MM.1S (cell line): ENCODE measurements around the gene BBS1.
"Not testable (repeated sequence)": the region's sequence is repeated elsewhere in the genome, so short reads cannot be mapped to it uniquely, and the experiment has no call there.

Experiments used
- DNase-seq: peaks from one replicate; pipeline ENCODE4 v3.0.0-alpha.2; 2015
- H2AFZ ChIP-seq: fragments of 300-600 bp; sonication (generic); 2 replicates; pipeline ENCODE4 v1.6.0; 2016; ENCODE audit warnings: antibody characterized with exemption, low read length
- H3F3A ChIP-seq: fragments of 300-600 bp; sonication (generic); 2 replicates; pipeline ENCODE4 v1.6.1; 2016; ENCODE audit warnings: mild to moderate bottlenecking, antibody characterized with exemption, low read length, moderate library complexity, mixed read lengths; ENCODE audit not compliant: insufficient read depth
- H3K27ac ChIP-seq: fragments of 300-600 bp; sonication (generic); 2 replicates; pipeline ENCODE4 v1.5.1; 2016; ENCODE audit warnings: mild to moderate bottlenecking, low read length
- H3K27me3 ChIP-seq: fragments of 300-600 bp; sonication (generic); replicated peaks from 2 replicates; pipeline ENCODE4 v1.6.0; 2016; ENCODE audit warnings: low read length; ENCODE audit not compliant: insufficient read depth
- H3K36me3 ChIP-seq: fragments of 300-600 bp; sonication (generic); replicated peaks from 2 replicates; pipeline ENCODE4 v1.6.1; 2016; ENCODE audit warnings: mild to moderate bottlenecking, low read length, mixed read lengths; ENCODE audit not compliant: insufficient read depth
- H3K4me1 ChIP-seq: fragments of 300-600 bp; sonication (generic); 2 replicates; pipeline ENCODE4 v1.6.1; 2016; ENCODE audit warnings: low read length, mixed read lengths
- H3K4me2 ChIP-seq: fragments of 300-600 bp; sonication (generic); 2 replicates; pipeline ENCODE4 v1.6.0; 2016; ENCODE audit warnings: low read depth, low read length
- H3K4me3 ChIP-seq: fragments of 300-600 bp; sonication (generic); 2 replicates; pipeline ENCODE4 v1.5.1; 2016; ENCODE audit warnings: low read length, mixed read lengths
- H3K79me2 ChIP-seq: fragments of 300-600 bp; sonication (generic); 2 replicates; pipeline ENCODE4 v1.6.1; 2016; ENCODE audit warnings: mixed run types, low read length, mixed read lengths
- H3K9ac ChIP-seq: fragments of 300-600 bp; sonication (generic); 2 replicates; pipeline ENCODE4 v1.6.1; 2016; ENCODE audit warnings: low read length, mixed read lengths
- H3K9me2 ChIP-seq: fragments of 300-600 bp; sonication (generic); replicated peaks from 2 replicates; pipeline ENCODE4 v1.6.1; 2016; ENCODE audit warnings: mild to moderate bottlenecking, low read length, mixed read lengths; ENCODE audit not compliant: insufficient read depth
- H3K9me3 ChIP-seq: fragments of 300-600 bp; sonication (generic); replicated peaks from 2 replicates; pipeline ENCODE4 v1.6.1; 2016; ENCODE audit warnings: mild to moderate bottlenecking, low read length, mixed read lengths; ENCODE audit not compliant: insufficient read depth
- H4K20me1 ChIP-seq: fragments of 300-600 bp; sonication (generic); 2 replicates; pipeline ENCODE4 v1.6.1; 2016; ENCODE audit warnings: mild to moderate bottlenecking, low read length, moderate library complexity, mixed read lengths; ENCODE audit not compliant: insufficient read depth
- EZH2 ChIP-seq: fragments of 300-600 bp; sonication (generic); optimal IDR thresholded peaks from 2 replicates; pipeline ENCODE3; 2017; ENCODE audit warnings: low read depth, mild to moderate bottlenecking, antibody characterized with exemption, low read length, mixed read lengths
- EZH2phosphoT487 ChIP-seq: fragments of 300-600 bp; sonication (generic); IDR thresholded peaks from 2 replicates; pipeline ENCODE4 v1.6.1; 2018; ENCODE audit warnings: antibody characterized with exemption, low read length
- TF ChIP-seq, protein P1 (sequence below): fragments of 300-600 bp; sonication (generic); IDR thresholded peaks from 2 replicates; pipeline ENCODE4 v1.5.1; 2016; ENCODE audit warnings: antibody characterized with exemption, low read length, mixed read lengths

Gene BBS1

DNA sequence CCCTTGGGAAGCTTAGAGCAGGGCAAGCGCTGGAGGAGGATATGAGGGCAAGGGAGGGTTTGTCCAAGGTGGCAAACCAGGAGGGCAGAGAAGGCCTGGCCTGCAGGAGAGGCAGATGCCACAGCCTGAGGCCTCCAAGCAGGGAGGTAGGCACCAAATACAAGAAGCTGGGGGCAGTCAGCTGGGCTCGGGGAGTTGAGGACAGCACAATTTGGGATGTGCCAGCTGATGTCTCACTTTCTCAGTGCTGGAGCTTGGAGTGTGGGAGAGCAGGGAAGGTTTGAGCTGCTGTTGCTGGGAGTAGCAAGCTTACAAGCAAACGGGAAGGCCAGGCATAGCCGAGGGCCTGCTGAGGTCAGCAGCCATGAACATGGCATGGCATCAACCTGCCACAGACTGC lies 31.5 kb downstream of the BBS1 start:
- TF ChIP-seq, protein P1, sequence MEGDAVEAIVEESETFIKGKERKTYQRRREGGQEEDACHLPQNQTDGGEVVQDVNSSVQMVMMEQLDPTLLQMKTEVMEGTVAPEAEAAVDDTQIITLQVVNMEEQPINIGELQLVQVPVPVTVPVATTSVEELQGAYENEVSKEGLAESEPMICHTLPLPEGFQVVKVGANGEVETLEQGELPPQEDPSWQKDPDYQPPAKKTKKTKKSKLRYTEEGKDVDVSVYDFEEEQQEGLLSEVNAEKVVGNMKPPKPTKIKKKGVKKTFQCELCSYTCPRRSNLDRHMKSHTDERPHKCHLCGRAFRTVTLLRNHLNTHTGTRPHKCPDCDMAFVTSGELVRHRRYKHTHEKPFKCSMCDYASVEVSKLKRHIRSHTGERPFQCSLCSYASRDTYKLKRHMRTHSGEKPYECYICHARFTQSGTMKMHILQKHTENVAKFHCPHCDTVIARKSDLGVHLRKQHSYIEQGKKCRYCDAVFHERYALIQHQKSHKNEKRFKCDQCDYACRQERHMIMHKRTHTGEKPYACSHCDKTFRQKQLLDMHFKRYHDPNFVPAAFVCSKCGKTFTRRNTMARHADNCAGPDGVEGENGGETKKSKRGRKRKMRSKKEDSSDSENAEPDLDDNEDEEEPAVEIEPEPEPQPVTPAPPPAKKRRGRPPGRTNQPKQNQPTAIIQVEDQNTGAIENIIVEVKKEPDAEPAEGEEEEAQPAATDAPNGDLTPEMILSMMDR = no peak
- TF ChIP-seq EZH2phosphoT487 (no peak), EZH2 (no peak)
- peaks cover 3% of the 10 kb centered on the region; the same call in 1 of the 2 replicates for H3F3A ChIP-seq
- peaks cover 7% of the 10 kb centered on the region; the same call in 1 of the 2 replicates for H3K4me1 ChIP-seq
- no peaks in the 10 kb centered on the region for H3K9me3 ChIP-seq
- no peak overlapping the region for H2AFZ ChIP-seq
- DNase-seq = no peak
- H3K27me3 ChIP-seq = peaks cover 6% of the 10 kb centered on the region; the same call in 1 of the 2 replicates
- no peaks in the 10 kb centered on the region for H3K36me3 ChIP-seq
- H3K9me2 ChIP-seq = no peaks in the 10 kb centered on the region
- no peak overlapping the region for H3K4me3 ChIP-seq
- no peaks in the 10 kb centered on the region for H4K20me1 ChIP-seq
- H3K79me2 ChIP-seq = peaks cover 5% of the 10 kb centered on the region; the same call in 1 of the 2 replicates
- no peak overlapping the region for H3K4me2 ChIP-seq
- H3K27ac ChIP-seq = no peak overlapping the region
- H3K9ac ChIP-seq = no peak overlapping the region

DNA sequence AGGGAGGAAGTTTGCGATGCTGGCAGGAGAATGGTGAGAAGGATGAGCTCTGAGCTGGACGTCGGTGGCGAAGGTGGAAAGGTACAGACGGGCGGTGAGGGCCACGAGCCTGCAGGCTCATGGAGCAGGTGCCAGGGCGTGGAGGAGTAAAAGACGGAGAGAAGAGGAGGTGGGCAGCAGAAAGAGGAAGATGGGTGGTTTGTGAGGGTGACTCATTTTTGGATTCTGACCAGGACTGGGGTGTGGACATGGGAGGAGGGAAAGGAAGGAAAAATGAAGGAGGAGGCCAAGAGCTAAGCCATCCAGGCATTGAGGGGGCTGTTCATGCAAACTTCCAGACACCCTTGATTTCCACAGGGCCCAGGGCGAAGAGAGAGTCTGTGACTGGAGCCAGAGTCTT lies 31.9 kb downstream of the BBS1 start:
- Histone ChIP-seq H3K9me3 (no peaks in the 10 kb centered on the region), H3K9me2 (no peaks in the 10 kb centered on the region), H3K27me3 (peaks cover 11% of the 10 kb centered on the region; the same call in 1 of the 2 replicates), H3K36me3 (no peaks in the 10 kb centered on the region), H3K4me2 (no peak overlapping the region), H3F3A (peaks cover 3% of the 10 kb centered on the region; the same call in 1 of the 2 replicates), H3K79me2 (peaks cover 5% of the 10 kb centered on the region; the same call in 1 of the 2 replicates), H3K27ac (no peak overlapping the region), H3K9ac (no peak overlapping the region), H3K4me3 (no peak overlapping the region), H4K20me1 (no peaks in the 10 kb centered on the region), H3K4me1 (peaks cover 7% of the 10 kb centered on the region; the same call in 1 of the 2 replicates), H2AFZ (no peak overlapping the region)
- TF ChIP-seq EZH2phosphoT487 (no peak), EZH2 (no peak)
- TF ChIP-seq, protein P1 = no peak
- no peak for DNase-seq

GRCh38 chr11:66543263-66544107 lies 33.0 kb downstream of the BBS1 start:
- no peak overlapping the region for H3K4me3 ChIP-seq
- TF ChIP-seq EZH2phosphoT487 (no peak), EZH2 (no peak)
- TF ChIP-seq, protein P1 = no peak
- H2AFZ ChIP-seq = no peak overlapping the region
- no peak overlapping the region for H3K4me2 ChIP-seq
- peaks cover 7% of the 10 kb centered on the region; the same call in 1 of the 2 replicates for H3K4me1 ChIP-seq
- H3K9me2 ChIP-seq = no peaks in the 10 kb centered on the region
- H3K27ac ChIP-seq = no peak overlapping the region
- peaks cover 19% of the 10 kb centered on the region; the same call in 1 of the 2 replicates for H3K27me3 ChIP-seq
- no peaks in the 10 kb centered on the region for H3K36me3 ChIP-seq
- H3K9me3 ChIP-seq = no peaks in the 10 kb centered on the region
- H3K9ac ChIP-seq = no peak overlapping the region
- H3F3A ChIP-seq = peaks cover 3% of the 10 kb centered on the region; the same call in 1 of the 2 replicates
- no peak for DNase-seq
- no peaks in the 10 kb centered on the region for H4K20me1 ChIP-seq
- peaks cover 5% of the 10 kb centered on the region; the same call in 1 of the 2 replicates for H3K79me2 ChIP-seq

DNA sequence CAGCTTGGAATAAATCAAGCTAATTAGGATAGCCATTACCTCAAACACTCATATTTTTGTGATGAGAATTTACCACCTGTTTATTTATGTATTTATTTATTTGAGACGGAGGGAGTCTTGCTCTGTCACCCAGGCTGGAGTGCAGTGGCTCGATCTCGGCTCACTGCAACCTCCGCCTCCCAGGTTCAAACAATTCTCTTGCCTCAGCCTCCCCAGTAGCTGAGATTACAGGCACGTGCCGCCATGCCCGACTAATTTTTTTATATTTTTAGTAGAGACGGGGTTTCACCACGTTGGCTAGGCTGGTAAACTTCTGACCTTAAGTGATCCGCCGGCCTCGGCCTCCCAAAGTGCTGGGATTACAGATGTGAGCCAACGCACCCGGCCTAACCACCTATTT lies 34.5 kb downstream of the BBS1 start:
- not testable (repeated sequence) for H4K20me1 ChIP-seq, H3F3A ChIP-seq, H2AFZ ChIP-seq, H3K9me2 ChIP-seq, H3K4me1 ChIP-seq, H3K9me3 ChIP-seq, DNase-seq, H3K36me3 ChIP-seq, H3K79me2 ChIP-seq, H3K27ac ChIP-seq
- peaks cover 33% of the 10 kb centered on the region for H3K27me3 ChIP-seq
- peak overlapping the region; percentile 91; the same call in 1 of the 2 replicates for H3K9ac ChIP-seq
- H3K4me2 ChIP-seq = peak overlapping the region; percentile 94
- peak overlapping the region; percentile 98 for H3K4me3 ChIP-seq
